Loucy (cell line): ENCODE measurements around the gene CYP4F8.

ENCODE experiments used
- H2AFZ ChIP-seq: fragments of 200-600 bp; sonication (generic); 2 replicates; pipeline ENCODE4 v1.6.0; 2016; ENCODE audit warnings: antibody characterized with exemption, mild to moderate bottlenecking, low read length, moderate library complexity
- H3F3A ChIP-seq: fragments of 200-600 bp; 2 replicates; pipeline ENCODE4 v1.6.0; 2016; ENCODE audit warnings: antibody characterized with exemption, low read depth, mild to moderate bottlenecking
- H3K27me3 ChIP-seq: fragments of 200-600 bp; sonication (generic); 2 replicates; pipeline ENCODE4 v1.6.1; 2014; ENCODE audit warnings: low read length, mild to moderate bottlenecking; ENCODE audit not compliant: insufficient read depth, poor library complexity, severe bottlenecking
- H3K36me3 ChIP-seq: fragments of 200-600 bp; sonication (generic); 2 replicates; pipeline ENCODE4 v1.6.1; 2016; ENCODE audit warnings: low read length; ENCODE audit not compliant: insufficient read depth
- H3K4me1 ChIP-seq: fragments of 200-600 bp; sonication (generic); 2 replicates; pipeline ENCODE4 v1.5.1; 2014; ENCODE audit warnings: low read length, mild to moderate bottlenecking; ENCODE audit not compliant: insufficient read depth, poor library complexity, severe bottlenecking
- H3K4me2 ChIP-seq: fragments of 200-600 bp; sonication (generic); 2 replicates; pipeline ENCODE4 v1.6.0; 2014; ENCODE audit warnings: antibody characterized with exemption, low read length, low read depth, mild to moderate bottlenecking; ENCODE audit not compliant: poor library complexity, severe bottlenecking
- H3K4me3 ChIP-seq: fragments of 200-600 bp; sonication (generic); 2 replicates; pipeline ENCODE4 v1.5.1; 2014; ENCODE audit warnings: low read length, mild to moderate bottlenecking, mixed read lengths; ENCODE audit not compliant: poor library complexity, severe bottlenecking
- H3K79me2 ChIP-seq: fragments of 200-600 bp; sonication (generic); 2 replicates; pipeline ENCODE4 v1.6.1; 2014; ENCODE audit warnings: low read length; ENCODE audit not compliant: insufficient read depth
- H3K9ac ChIP-seq: fragments of 200-600 bp; sonication (generic); 2 replicates; pipeline ENCODE4 v1.6.0; 2014; ENCODE audit warnings: mild to moderate bottlenecking, low read depth, low read length, moderate library complexity; ENCODE audit not compliant: poor library complexity, severe bottlenecking
- H3K9me2 ChIP-seq: fragments of 200-600 bp; sonication (generic); replicated peaks from 2 replicates; pipeline ENCODE4 v1.6.1; 2016; ENCODE audit warnings: low read depth, low read length, mixed read lengths
- H3K9me3 ChIP-seq: fragments of 200-600 bp; sonication (generic); 2 replicates; pipeline ENCODE4 v1.6.1; 2014; ENCODE audit warnings: mild to moderate bottlenecking, antibody characterized with exemption, low read length, low read depth; ENCODE audit not compliant: insufficient read depth
- H4K20me1 ChIP-seq: fragments of 200-600 bp; sonication (generic); 2 replicates; pipeline ENCODE4 v1.6.0; 2014; ENCODE audit warnings: antibody characterized with exemption, low read length, mild to moderate bottlenecking; ENCODE audit not compliant: insufficient read depth, poor library complexity, severe bottlenecking
- EZH2phosphoT487 ChIP-seq: fragments of 200-600 bp; IDR thresholded peaks from 2 replicates; pipeline ENCODE4 v1.6.1; 2018; ENCODE audit warnings: antibody characterized with exemption, mild to moderate bottlenecking, moderate library complexity, borderline replicate concordance
- TF ChIP-seq, protein P1 (sequence below): fragments of 200-600 bp; sonication (generic); conservative IDR thresholded peaks from 2 replicates; pipeline ENCODE4 v1.5.1; 2014; ENCODE audit warnings: mild to moderate bottlenecking, antibody characterized with exemption, low read length

Gene CYP4F8

DNA sequence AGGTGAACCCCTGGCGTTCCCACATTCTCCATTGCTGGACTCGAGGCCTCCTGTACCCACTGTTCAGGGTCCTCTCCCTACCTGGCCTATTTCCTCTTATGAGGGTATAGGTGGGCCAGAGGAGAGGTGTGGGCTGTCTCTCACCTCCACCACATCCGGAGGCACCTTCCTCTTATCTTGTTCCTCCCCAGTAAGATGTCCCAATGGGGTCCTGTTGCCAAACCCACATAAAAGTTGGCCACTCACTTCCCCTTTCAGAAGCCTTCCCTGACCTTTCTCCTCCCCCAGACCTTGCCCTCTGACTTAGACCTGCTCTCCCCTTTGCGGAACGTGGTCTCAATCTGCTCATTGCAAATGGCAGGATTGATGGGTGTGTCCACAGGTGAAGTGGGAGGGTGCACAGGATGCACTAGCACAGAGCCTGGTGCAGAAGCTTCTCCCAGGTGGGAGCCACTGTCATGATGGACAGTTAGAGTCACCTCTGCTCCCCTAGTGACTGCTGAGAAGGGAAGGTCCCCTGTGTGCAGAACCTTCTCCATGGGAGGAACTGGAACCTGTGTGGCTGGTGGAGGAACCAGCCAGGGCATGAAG lies 27.0 kb downstream of the CYP4F8 start:
- H2AFZ ChIP-seq, result no peak overlapping the region
- H3K9ac ChIP-seq, result no peak overlapping the region
- H3F3A ChIP-seq, result no peaks in the 10 kb centered on the region
- H3K4me2 ChIP-seq, result no peak overlapping the region
- H3K9me2 ChIP-seq, result no peaks in the 10 kb centered on the region
- TF ChIP-seq EZH2phosphoT487, result no peak
- TF ChIP-seq, protein P1, sequence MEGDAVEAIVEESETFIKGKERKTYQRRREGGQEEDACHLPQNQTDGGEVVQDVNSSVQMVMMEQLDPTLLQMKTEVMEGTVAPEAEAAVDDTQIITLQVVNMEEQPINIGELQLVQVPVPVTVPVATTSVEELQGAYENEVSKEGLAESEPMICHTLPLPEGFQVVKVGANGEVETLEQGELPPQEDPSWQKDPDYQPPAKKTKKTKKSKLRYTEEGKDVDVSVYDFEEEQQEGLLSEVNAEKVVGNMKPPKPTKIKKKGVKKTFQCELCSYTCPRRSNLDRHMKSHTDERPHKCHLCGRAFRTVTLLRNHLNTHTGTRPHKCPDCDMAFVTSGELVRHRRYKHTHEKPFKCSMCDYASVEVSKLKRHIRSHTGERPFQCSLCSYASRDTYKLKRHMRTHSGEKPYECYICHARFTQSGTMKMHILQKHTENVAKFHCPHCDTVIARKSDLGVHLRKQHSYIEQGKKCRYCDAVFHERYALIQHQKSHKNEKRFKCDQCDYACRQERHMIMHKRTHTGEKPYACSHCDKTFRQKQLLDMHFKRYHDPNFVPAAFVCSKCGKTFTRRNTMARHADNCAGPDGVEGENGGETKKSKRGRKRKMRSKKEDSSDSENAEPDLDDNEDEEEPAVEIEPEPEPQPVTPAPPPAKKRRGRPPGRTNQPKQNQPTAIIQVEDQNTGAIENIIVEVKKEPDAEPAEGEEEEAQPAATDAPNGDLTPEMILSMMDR, result no peak
- H3K36me3 ChIP-seq, result no peaks in the 10 kb centered on the region
- no peaks in the 10 kb centered on the region for H3K79me2 ChIP-seq
- H3K9me3 ChIP-seq, result no peaks in the 10 kb centered on the region
- no peak overlapping the region for H3K4me3 ChIP-seq
- H4K20me1 ChIP-seq, result no peaks in the 10 kb centered on the region
- H3K4me1 ChIP-seq, result no peaks in the 10 kb centered on the region
- H3K27me3 ChIP-seq, result no peaks in the 10 kb centered on the region

DNA sequence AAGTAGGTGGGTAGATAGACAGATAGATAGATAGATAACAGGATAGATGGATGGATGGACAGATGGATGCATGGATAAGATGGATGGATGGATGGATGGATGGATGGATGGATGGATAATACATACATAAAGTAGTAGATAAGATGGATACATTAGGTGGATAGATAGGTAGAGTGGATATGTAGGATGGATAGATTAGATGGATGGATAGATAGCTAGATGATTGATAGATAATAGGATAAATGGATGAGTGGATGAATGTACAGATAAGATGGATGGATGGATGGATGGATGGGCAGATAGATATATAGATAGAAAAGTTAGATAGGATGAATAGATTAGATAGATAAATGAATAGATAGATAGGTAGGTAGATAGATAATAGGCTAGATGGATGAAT lies 27.8 kb downstream of the CYP4F8 start:
- no peaks in the 10 kb centered on the region for H3K4me1 ChIP-seq
- no peaks in the 10 kb centered on the region for H3K36me3 ChIP-seq
- no peaks in the 10 kb centered on the region for H3K9me3 ChIP-seq
- H3K27me3 ChIP-seq, result no peaks in the 10 kb centered on the region
- no peak overlapping the region for H3K4me2 ChIP-seq
- H3K4me3 ChIP-seq, result no peak overlapping the region
- H3F3A ChIP-seq, result no peaks in the 10 kb centered on the region
- no peak overlapping the region for H3K9ac ChIP-seq
- H4K20me1 ChIP-seq, result no peaks in the 10 kb centered on the region
- H3K79me2 ChIP-seq, result no peaks in the 10 kb centered on the region
- no peak for TF ChIP-seq EZH2phosphoT487
- TF ChIP-seq, protein P1, result no peak
- no peaks in the 10 kb centered on the region for H3K9me2 ChIP-seq
- no peak overlapping the region for H2AFZ ChIP-seq

DNA sequence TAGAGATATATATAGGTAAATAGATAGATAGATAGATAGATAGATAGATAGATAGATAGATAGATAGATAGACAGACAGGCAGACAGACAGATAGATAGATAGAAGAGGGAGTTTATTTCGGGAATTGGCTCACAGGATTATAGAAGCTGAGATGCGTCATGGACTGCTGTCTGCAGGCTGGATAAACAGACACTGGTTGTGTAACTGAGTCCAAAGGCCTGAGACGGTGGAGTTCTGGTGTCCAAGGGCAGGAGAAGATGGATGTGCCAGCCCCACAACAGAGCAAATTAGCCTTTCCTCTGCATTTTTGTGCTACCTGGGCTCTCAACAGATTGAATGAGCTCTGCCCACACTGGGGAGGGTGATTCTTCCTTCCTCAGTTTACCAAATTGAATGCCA lies 28.4 kb downstream of the CYP4F8 start:
- H3K4me1 ChIP-seq, result no peaks in the 10 kb centered on the region
- no peaks in the 10 kb centered on the region for H3K9me2 ChIP-seq
- no peaks in the 10 kb centered on the region for H3F3A ChIP-seq
- no peaks in the 10 kb centered on the region for H3K36me3 ChIP-seq
- H3K4me3 ChIP-seq, result no peak overlapping the region
- no peaks in the 10 kb centered on the region for H3K9me3 ChIP-seq
- H3K9ac ChIP-seq, result no peak overlapping the region
- H3K27me3 ChIP-seq, result no peaks in the 10 kb centered on the region
- H3K4me2 ChIP-seq, result no peak overlapping the region
- H2AFZ ChIP-seq, result no peak overlapping the region
- no peaks in the 10 kb centered on the region for H4K20me1 ChIP-seq
- TF ChIP-seq EZH2phosphoT487, result no peak
- TF ChIP-seq, protein P1, result no peak
- H3K79me2 ChIP-seq, result no peaks in the 10 kb centered on the region
